HL-60/S4 (cell line): ENCODE data around the gene CARD10.

ENCODE experiments used
- in situ Hi-C: fragments of 300-500 bp; cut with MboI; formaldehyde crosslinking; loops from 2 replicates; pipeline ENCODE4 v1.14.3; 2022; ENCODE audit warnings: low sequenced_read_pairs

Gene CARD10

DNA sequence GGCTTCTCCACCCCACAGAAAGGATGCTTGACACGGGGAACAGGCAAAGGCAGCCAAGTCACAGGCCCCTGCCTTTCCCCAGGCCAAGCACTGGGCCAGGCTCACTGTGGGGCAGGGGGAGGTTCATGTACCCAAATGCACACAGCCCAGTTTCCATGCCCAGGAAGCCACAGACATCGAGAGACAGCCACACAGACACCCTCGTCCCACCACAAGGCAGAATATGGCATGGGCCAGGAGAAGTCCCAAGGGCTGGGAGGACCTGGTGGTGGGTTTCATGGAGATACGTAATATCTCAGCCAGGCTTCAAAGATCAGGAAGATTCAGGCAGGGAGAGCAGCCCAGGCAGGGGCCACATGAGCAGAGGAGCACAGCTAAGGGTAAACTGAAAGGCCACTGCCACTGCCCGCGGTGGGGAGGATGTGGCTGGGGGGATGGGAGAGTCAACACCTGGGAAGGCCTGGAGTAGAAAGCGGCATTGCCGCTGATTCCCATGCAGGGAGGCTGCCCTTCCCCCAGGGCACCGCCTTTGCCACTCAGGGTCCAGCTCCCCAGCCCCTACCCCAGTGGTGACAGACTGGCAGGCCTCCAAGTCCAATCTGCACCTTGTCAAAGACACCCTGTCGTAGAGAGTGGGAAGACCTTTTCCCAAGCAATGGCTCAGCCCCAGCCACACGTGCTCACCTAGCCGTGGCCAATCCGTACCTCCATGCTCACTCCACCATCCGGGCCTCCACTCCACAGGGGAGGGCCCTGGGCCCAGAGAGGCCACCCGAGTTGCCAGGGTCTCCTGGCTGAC lies 30.7 kb downstream of the CARD10 start:
- in situ Hi-C loops: no loop called here

GRCh38 chr22:37487571-37487970 lies 31.6 kb downstream of the CARD10 start:
- in situ Hi-C loops: no loop called here

DNA sequence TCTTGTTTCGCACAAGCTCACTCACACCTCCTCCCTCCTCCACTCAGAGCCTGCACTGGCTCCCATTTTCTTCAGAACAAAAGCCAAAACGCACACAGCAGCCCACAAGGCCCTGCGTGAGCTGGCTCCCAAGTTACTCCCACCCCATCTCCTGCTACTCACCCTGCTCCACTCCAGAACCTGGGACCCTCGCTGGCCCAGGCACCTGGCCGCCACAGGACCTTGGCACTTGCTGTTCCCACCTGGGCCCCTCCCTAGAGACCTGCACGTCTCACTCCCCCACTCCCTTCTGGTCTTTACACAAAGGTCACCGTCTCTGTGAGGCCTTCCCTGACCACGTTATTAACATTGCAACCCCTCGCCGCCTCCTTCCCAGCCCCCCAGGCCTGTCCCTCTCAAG lies 32.1 kb downstream of the CARD10 start:
- in situ Hi-C loops: no loop called here

GRCh38 chr22:37486224-37486845 lies 32.9 kb downstream of the CARD10 start, which contains the start of gene MFNG:
Gene MFNG, minus strand, starts transcription at chr22:37486384. Its CDS starts 207 bp downstream, at chr22:37486177.
- in situ Hi-C loops: no loop called here

DNA sequence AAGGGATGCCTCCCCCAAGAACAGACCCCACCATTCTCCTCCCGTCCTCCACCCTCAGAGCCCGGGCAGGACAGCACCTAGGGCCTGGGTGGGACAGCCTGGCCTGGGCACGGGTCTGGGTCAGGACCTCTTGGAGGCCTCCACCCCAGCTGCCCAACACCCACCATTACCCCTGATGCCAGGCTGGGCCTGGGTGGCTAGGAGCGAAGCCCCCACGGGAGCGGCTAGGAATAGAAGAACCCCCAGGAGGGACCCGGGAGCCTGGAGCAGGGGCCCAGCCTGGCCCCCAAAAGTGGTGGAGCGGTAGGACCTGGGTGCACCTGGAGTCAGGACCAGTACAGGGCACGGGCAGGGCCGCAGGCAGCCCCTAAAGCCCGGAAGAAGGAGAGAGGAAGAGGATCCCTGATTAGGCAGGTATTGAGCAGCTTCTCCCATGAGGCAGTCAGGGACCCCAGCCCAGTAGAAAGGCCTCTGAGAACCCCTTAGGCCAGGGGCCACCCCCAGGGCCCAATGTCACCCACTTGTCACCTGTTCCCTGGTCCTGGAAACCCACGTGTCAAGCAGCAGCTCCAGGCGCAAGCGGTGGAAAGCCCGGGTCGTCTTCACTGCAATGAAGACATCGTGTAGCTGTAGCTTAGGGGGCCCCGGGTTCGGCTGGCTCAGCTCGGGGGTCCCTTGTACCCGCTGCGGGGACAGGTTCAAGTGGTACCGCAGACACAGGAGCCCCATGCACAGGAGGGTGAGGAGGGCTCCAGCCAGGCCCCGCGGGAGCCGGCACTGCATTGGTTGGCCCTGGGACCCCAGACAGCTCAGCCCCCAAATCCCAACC lies 33.6 kb downstream of the CARD10 start:
- in situ Hi-C loops: no loop called here

GRCh38 chr22:37484480-37485394 lies 34.5 kb downstream of the CARD10 start:
- in situ Hi-C loops: no loop called here

DNA sequence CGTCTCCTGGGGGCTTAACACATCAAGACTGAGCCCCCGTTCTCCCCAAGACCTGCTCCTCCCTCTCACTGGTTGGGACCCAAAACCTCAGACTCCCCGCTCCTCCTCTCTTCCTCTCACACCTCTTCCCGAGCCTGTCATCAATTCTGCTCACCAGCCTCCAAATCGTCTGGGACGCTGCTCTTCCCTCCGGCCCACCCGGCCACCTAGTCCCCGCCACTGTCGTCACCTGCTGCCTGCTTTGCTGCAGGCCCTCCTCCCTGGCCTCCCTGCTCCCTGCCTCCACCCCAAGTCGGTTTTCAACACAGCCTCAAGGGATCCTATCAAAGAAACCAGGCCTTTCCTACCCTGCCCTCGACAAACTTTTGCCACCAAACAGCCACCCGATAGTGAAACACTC lies 36.2 kb downstream of the CARD10 start:
- in situ Hi-C loops: no loop called here

GRCh38 chr22:37482244-37482643 lies 37.0 kb downstream of the CARD10 start:
- in situ Hi-C loops: no loop called here

- in situ Hi-C loops: no loop called here
Observed at GRCh38 chr22:37481347-37481907, 37.8 kb downstream of the CARD10 start.

DNA sequence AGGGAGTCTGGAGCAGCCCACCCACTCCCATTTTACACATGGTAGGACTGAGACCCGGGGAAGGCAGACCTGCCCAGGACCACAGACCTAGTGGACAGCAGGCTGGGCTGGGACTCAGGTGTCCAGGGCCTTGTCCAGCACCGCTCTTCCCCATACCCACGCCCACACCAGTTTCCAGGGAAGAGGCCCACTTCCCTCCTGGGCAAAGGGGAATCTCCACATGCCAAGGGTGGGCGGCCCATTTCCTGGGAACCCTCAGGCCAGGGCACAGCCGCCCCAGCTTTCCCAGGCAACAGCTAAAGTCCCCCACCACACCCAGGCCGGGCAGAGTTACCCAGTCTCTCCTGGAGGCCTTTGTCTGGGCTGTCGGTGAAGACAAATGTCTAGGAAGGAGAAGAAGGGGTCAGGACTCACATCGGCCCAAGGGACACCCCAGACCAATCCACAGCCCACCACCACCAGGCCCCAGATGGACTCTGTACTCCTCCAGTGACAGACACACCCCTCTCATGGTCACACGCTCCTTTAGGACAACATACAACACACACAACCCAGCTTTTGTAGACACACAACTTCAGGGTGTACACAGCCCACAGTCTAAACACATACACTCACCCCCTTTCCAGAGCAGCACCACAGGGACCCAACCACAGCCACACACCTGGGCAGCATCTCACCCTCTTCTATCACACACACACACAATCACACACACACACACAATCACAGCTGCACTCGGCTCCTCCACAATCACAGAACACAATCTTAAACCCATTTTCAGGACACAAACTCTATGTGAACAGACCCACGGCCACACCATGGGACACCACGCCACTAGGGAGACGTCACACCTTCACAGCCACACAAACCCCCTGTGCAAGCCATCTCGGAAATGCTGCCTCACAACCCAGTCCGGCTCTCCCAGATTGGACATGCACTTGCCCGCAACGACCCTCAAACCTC lies 38.5 kb downstream of the CARD10 start:
- in situ Hi-C loops: no loop called here

DNA sequence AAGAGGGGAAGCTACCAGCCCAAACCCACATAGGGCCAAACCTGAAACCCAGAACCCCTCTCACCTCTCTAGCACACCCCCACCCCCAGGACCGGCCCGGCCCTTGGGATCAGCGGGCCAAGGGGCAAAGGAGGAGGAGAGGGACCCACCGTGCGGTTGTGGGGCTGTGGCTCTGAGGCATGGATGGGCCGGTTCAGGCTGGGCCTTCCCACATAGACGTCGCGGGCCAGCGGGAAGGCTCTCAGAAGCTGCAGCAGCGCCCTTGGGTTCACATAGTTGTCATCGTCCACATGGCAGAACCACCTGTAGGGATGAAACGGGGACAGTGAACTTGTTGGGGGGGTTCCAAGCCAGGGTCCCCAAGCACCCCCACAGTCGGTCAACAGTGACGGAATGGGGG lies 40.0 kb downstream of the CARD10 start:
- in situ Hi-C loops: no loop called here

GRCh38 chr22:37476389-37477329 lies 42.6 kb downstream of the CARD10 start:
- in situ Hi-C loops: no loop called here

DNA sequence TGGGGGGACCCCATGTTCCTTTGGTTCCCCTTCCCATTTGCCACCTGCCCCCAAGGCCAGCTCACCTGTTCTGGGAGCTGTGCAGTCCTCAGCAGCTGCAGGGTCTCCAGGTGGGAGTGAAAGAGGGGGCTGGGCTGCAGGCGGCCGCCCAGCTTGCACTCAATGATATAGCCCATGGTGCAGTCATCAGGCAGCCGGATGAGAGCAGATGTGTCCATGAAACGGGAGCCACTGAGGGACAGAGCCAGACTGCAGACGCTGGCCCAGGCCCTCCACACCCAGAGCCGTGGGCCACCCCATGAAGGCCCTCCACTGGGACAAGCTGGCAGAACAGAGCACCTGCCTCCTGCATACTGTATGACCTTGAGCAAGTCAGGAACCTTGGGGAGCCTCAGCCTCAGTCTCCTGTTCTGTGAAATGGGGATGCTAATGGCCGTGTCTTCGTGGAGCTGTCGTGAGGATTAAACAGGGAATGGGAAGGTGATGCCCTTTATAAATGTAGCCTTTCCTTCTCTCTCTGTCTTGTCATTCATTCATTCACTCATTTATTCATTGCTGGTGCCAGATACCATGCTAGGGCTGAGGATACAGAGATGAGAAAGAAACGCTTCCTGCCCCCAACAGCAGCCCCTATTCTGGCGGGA lies 44.6 kb downstream of the CARD10 start:
- in situ Hi-C loops: no loop called here

DNA sequence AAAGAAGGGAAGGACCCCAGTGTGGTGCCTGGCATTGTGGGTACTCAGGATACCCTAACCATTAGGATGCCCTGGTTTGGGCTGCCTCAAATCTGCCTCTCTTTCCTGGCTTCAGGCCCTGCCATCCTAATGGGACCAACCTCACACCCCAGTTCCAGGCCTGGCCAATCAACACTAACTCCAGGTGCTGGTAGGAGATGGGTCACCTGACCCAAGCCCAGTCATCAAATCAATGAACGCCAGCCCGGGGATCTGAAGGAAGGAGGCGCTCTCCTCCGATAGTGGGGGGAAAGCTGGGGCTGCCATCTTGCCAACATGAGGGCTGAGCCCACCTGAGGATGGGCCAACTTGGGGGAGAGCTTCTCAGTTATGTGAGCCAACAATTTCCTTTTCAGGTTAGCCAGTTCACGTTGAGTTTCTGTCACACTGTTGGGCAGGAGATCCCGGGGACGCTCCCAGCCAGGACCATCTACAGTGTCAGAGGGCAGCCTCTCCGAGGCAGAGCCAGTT lies 45.7 kb downstream of the CARD10 start:
- in situ Hi-C loops: no loop called here

DNA sequence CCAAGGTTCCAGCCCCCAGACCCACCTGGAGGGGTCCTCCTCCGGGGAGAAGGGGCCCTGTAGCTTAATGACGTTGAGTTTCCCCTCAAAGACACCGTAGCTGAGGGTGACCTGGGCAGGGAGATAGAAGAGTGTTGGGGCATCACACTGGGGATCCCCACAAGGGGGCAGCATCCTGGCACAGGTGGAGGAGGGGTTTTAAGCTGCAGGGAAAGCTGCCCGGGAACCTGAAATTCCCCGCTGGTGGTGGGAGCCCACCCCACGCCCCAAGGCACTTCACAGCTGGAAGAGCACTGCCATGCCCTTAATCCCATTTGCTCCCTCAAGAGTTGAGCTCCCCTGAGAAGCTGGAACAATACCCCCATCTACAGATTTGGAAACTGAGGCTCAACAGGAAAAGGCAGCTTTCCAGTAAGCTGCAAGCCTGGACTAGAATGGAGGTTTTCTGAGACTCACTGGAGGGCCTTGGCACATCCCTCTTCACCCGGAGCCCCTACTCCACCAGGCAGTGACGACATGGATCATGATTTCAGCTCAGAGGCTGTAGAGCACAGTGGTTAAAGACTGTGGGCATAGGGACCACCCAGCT lies 46.7 kb downstream of the CARD10 start:
- in situ Hi-C loops: no loop called here

DNA sequence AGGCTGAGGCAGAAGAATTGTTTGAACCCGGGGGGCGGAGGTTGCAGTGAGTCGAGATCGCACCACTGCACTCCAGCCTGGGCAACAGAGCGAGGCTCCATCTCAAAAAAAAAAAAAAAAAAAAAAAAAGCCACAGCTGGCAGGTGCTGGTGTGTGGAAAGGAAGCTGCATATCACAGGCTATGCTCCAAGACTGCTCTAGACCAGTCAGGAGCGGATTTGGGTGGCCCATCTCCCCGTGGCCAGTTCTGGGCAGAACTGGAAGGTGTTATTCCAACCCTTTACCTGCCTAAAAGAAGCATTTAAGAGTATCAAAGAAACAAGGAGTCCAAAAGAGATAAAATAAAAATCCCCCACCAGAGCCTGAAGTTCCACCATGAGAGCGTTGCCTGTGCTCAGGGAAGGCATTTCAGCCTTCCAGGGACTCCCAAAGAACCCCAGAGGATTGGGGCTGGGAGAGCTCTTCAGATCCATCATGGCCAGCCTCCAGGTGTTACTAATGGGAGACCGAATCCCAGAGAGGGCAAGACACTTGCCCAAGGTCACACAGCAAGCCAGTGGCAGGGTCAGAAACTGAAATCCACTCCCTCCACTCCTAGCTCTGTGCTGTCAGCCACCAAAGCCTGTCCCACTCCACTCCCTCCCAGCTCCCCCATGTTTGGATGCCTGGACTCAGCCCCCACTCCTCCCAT lies 47.3 kb downstream of the CARD10 start:
- in situ Hi-C loops: no loop called here
